Measurements from ENCODE around the gene NRG3.

DNA sequence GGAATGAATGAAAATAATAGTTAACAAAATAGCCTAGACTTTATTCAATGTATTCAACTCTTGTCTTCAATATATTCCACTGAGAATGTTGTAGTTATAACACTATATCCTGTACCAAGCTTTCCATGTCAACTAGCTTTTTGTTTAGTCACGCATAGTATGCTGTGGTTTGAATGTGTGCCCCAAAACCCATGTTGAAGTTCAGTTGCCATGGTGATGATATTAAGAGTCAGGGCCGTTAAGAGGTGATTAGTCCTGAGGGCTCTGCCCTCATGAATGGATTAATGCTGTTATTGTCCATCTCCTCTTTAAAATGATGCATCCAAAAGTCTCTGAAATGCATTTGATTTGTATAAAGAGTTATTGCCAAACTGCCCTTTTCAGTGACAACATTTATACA is 887.6 kb downstream of the NRG3 start:
- TF ChIP-seq POLR2A (IDR thresholded peaks at IDR 0.05) (no peak), EP300 (IDR thresholded peaks at IDR 0.05) (no peak)
- TF ChIP-seq, protein P1, sequence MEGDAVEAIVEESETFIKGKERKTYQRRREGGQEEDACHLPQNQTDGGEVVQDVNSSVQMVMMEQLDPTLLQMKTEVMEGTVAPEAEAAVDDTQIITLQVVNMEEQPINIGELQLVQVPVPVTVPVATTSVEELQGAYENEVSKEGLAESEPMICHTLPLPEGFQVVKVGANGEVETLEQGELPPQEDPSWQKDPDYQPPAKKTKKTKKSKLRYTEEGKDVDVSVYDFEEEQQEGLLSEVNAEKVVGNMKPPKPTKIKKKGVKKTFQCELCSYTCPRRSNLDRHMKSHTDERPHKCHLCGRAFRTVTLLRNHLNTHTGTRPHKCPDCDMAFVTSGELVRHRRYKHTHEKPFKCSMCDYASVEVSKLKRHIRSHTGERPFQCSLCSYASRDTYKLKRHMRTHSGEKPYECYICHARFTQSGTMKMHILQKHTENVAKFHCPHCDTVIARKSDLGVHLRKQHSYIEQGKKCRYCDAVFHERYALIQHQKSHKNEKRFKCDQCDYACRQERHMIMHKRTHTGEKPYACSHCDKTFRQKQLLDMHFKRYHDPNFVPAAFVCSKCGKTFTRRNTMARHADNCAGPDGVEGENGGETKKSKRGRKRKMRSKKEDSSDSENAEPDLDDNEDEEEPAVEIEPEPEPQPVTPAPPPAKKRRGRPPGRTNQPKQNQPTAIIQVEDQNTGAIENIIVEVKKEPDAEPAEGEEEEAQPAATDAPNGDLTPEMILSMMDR (IDR thresholded peaks at IDR 0.05), result no peak

Data from tibial nerve (tissue), 4 donors.